ENCODE results near the gene TMEM44.
A peak's percentile ranks its signal among the peaks of the same experiment; 100 is the strongest.

TMEM44 gene
- 0.91 to 5.3 (median 3.5) reads per million in 9 experiments for total RNA-seq

DNA sequence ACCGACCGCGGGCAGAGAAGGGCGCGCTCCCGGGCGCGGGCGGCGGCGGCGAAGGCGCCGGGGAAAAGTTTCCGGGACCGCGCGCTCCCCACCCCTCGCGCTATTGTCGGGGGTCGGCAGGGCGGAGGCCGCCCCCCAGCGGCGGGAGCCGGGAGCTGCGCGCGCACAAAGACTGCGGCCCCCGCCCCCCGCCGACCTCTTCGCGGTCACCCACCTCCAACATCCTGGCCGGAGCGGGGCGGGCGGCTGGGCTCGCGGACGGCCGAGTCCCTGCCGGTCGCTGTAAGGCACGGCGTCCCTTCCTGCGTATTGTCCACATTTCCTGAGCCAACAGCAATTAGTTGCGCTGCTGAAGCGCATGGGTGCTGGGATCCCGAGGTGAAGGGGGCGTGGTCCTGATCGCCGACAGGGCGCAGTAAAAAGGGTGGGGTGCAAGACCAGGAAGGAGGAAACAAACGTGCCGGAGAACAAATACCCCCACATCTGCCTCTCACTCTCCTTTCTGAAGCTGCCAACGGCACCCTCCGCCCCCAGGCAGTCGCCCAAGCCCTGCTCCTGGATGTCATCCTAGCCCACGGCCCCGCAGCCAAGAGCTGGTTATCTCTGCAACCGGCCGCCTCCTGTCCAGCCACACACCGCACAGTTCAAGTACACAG lies at the start of gene TMEM44:
Gene TMEM44, minus strand, starts transcription at position 71 of the 656 bp plus-strand sequence. CDS start 204 bp downstream, outside the sequence.
- H3K4me1 Mint-ChIP-seq (ENCODE audit: low read depth in 2 of 2) = peaks cover 0 to 5% of the 10 kb centered on the region in 2 donors
- no peaks in the 10 kb centered on the region for H3K27me3 Mint-ChIP-seq
- DNase-seq (peak; percentile 35 to 52 (median 42)), ATAC-seq (replicated peaks) (peak; percentile 72)
- H3K36me3 Mint-ChIP-seq (ENCODE audit: insufficient read depth) = peaks cover 9% of the 10 kb centered on the region
- H3K27ac Mint-ChIP-seq = peak within 1 kb of the TSS; percentile 56 to 83
- no peaks in the 10 kb centered on the region for H3K9me3 Mint-ChIP-seq
- peak within 1 kb of the TSS; percentile 83 to 87 for H3K4me3 Mint-ChIP-seq

- Mint-ChIP-seq H3K36me3 (ENCODE audit: insufficient read depth) (peaks cover 23% of the 10 kb centered on the region), H3K9me3 (no peaks in the 10 kb centered on the region), H3K27me3 (peaks cover 5 to 6% of the 10 kb centered on the region in 2 donors), H3K27ac (peak overlapping the region in 1 of 2 donors; percentile 81), H3K4me1 (ENCODE audit: low read depth in 2 of 2) (peaks cover 21 to 25% of the 10 kb centered on the region in 2 donors), H3K4me3 (no peak overlapping the region)
- DNase-seq = peak; percentile 58 to 71 (median 63)
- ATAC-seq (replicated peaks) = peak; percentile 62
These were observed 49.6 kb upstream of the TMEM44 start for GRCh38 chr3:194682694-194683310.

DNA sequence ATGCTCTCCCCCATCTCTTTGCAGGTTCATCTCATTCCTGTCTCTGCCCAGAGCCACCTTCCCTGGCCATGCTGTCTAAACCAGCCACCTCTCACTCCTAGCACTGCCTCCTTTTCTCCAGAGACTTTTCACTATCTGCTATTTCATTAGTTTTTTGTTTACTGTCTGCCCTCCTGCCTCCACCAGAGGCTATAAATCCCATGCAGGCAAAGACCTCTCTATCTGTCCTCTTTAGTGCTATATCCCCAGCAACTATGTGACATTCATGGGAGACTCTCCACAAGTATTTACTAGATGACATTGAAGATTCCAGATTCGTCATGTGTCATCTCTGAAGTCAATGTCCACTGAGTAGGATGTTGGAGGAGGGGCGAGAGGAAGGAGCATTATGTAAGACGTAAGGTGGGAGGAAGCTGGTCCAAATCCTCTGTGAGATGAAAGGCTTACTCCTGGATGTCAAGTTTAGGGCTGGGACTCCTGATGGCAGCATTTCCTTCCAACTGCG lies 49.0 kb upstream of the TMEM44 start:
- H3K27ac Mint-ChIP-seq = peak overlapping the region in 1 of 2 donors; percentile 81
- peaks cover 18 to 22% of the 10 kb centered on the region in 2 donors for H3K4me1 Mint-ChIP-seq (ENCODE audit: low read depth in 2 of 2)
- no peak for ATAC-seq (replicated peaks)
- peaks cover 5 to 6% of the 10 kb centered on the region in 2 donors for H3K27me3 Mint-ChIP-seq
- H3K4me3 Mint-ChIP-seq = no peak overlapping the region
- H3K36me3 Mint-ChIP-seq (ENCODE audit: insufficient read depth) = peaks cover 20% of the 10 kb centered on the region
- no peaks in the 10 kb centered on the region for H3K9me3 Mint-ChIP-seq
- no peak for DNase-seq

- Mint-ChIP-seq H3K27me3 (peaks cover 6 to 9% of the 10 kb centered on the region in 2 donors), H3K4me3 (no peak overlapping the region), H3K36me3 (ENCODE audit: insufficient read depth) (peaks cover 9% of the 10 kb centered on the region), H3K27ac (no peak overlapping the region), H3K4me1 (ENCODE audit: low read depth in 2 of 2) (peaks cover 14 to 17% of the 10 kb centered on the region in 2 donors), H3K9me3 (no peaks in the 10 kb centered on the region)
- ATAC-seq (replicated peaks) = no peak
- DNase-seq = no peak
These were observed 47.8 kb upstream of the TMEM44 start for GRCh38 chr3:194680888-194681615.

DNA sequence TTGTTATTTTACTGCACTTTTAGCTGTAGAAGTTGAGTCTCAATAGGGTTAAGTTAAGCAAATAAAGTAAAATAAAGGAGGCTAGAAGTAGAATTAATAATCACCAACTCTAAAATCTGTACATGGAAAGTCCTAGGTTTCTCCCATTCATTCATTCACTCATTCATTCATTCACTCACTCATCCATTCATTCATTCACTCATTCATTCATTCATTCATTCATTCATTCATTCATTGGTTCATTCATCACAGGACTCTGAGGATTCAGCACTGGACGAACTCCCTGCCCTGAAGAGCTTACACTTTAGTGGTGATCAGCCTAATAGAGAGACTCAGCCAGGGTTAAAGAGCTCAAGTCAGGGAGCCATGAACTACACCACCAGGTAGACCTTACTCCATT lies 43.3 kb upstream of the TMEM44 start:
- H3K4me1 Mint-ChIP-seq (ENCODE audit: low read depth in 2 of 2) = peaks cover 8 to 10% of the 10 kb centered on the region in 2 donors
- H3K36me3 Mint-ChIP-seq (ENCODE audit: insufficient read depth) = peaks cover 7% of the 10 kb centered on the region
- H3K4me3 Mint-ChIP-seq = no peak overlapping the region
- peaks cover 4 to 15% of the 10 kb centered on the region in 2 donors for H3K27me3 Mint-ChIP-seq
- H3K27ac Mint-ChIP-seq = no peak overlapping the region
- ATAC-seq (replicated peaks) = no peak
- H3K9me3 Mint-ChIP-seq = no peaks in the 10 kb centered on the region
- no peak for DNase-seq

- ATAC-seq (replicated peaks) (no peak), DNase-seq (no peak)
- no peak overlapping the region for H3K27ac Mint-ChIP-seq
- H3K36me3 Mint-ChIP-seq (ENCODE audit: insufficient read depth) = peaks cover 7% of the 10 kb centered on the region
- H3K9me3 Mint-ChIP-seq = no peaks in the 10 kb centered on the region
- no peak overlapping the region for H3K4me3 Mint-ChIP-seq
- H3K4me1 Mint-ChIP-seq (ENCODE audit: low read depth in 2 of 2) = peaks cover 12 to 14% of the 10 kb centered on the region in 2 donors
- peaks cover 4 to 15% of the 10 kb centered on the region in 2 donors for H3K27me3 Mint-ChIP-seq
These were observed 42.5 kb upstream of the TMEM44 start for GRCh38 chr3:194675680-194676079.

- Mint-ChIP-seq H3K36me3 (ENCODE audit: insufficient read depth) (peaks cover 9% of the 10 kb centered on the region), H3K4me1 (ENCODE audit: low read depth in 2 of 2) (peaks cover 12 to 18% of the 10 kb centered on the region in 2 donors), H3K4me3 (no peak overlapping the region), H3K27me3 (peaks cover 4 to 15% of the 10 kb centered on the region in 2 donors), H3K27ac (peak overlapping the region in 1 of 2 donors; percentile 18), H3K9me3 (no peaks in the 10 kb centered on the region)
- ATAC-seq (replicated peaks) (no peak), DNase-seq (no peak)
These were observed 41.9 kb upstream of the TMEM44 start for GRCh38 chr3:194675081-194675640.

DNA sequence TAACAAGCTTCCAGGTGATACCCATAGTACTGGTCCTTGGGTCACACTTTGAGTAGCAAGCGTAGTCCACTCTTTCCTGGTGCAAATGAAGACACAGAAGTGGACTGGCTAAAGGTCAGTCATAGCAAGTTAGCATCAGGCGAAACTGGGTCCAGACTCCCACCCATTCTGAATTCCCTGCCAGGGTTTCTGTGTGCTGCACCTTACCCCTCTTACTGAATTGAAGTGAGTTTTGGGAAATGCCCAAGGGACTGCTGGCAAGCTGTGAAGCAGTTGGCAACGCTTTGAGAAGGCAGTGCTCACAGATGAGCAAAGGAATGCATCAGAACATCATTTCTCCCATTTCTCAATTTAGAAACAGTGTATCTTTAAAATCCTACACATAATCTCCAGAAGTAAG lies 40.5 kb upstream of the TMEM44 start:
- H3K4me3 Mint-ChIP-seq = no peak overlapping the region
- H3K4me1 Mint-ChIP-seq (ENCODE audit: low read depth in 2 of 2) = peaks cover 17 to 23% of the 10 kb centered on the region in 2 donors
- H3K36me3 Mint-ChIP-seq (ENCODE audit: insufficient read depth) = peaks cover 15% of the 10 kb centered on the region
- peaks cover 4 to 9% of the 10 kb centered on the region in 2 donors for H3K27me3 Mint-ChIP-seq
- no peak for DNase-seq
- no peak for ATAC-seq (replicated peaks)
- H3K9me3 Mint-ChIP-seq = no peaks in the 10 kb centered on the region
- no peak overlapping the region for H3K27ac Mint-ChIP-seq

DNA sequence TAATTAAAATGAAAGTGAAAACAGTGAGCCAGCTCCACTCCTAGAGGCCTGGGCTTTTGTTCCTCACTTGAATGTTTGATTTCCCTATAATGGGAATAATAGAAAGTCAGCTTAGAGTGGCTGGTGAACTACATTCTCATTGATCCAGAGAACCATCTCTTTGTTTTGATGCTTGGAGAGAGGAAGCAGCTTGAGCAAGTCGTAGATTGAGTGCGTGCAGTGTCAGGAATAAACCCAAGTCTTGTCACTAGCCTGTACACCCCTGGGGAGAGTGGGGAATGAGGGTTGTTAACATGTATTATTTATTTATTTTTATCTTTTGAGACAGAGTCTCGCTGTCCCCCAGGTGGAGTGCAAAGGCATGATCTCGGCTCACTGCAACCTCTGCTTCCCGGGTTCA lies 39.7 kb upstream of the TMEM44 start:
- peaks cover 21 to 28% of the 10 kb centered on the region in 2 donors for H3K4me1 Mint-ChIP-seq (ENCODE audit: low read depth in 2 of 2)
- peaks cover 4 to 9% of the 10 kb centered on the region in 2 donors for H3K27me3 Mint-ChIP-seq
- H3K36me3 Mint-ChIP-seq (ENCODE audit: insufficient read depth) = peaks cover 15% of the 10 kb centered on the region
- H3K9me3 Mint-ChIP-seq = no peaks in the 10 kb centered on the region
- ATAC-seq (replicated peaks) (no peak), DNase-seq (no peak)
- peak overlapping the region; percentile 99 to 100 for H3K4me3 Mint-ChIP-seq
- H3K27ac Mint-ChIP-seq = peak overlapping the region; percentile 99

DNA sequence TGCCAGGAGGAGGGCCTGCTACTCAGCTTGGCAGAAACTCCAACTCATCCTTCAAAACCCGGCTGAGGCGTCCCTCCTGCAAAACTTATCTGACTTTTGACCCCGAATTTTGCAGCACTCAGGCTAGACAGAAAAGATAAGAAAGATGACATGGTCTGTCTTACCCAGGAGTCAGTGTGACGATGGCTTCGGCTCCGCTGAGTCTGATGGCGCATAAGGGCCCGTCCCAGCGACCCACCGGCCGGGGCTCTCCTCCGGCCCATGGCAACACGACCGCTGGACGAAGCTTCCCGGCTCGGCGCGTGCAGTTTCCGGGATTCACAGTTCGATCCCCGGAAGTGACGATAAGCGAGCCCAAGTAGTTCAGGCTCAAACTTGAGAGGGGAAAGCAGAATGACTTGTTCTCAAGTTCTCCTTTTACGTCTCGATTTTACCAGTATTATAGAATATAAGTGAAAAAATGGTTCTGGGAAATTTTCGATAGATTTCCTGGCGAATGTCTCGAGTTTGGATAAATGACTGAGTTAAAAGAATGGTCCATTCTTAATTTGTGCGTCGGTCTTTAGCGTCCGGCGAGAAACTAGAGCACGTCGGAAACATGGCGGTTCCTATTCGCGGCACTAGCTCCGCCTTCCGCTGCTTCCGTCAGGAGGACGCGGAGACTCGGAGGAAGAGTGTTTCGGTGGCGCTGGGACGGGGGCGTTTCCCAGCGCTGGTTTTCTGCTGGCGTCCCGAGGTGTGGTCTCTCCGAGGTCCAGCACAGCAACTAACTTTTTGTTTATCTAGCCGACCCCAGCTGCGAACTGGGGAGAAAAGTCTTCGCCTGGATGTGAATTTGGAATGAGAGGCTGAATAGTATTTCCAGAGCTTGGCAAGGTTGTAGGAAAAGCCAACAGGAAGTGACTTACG lies 38.9 kb upstream of the TMEM44 start, which contains the start of gene LSG1:
Gene LSG1, minus strand, starts transcription at position 292 of the 909 bp plus-strand sequence. Its CDS starts 29 bp downstream, at position 263.
- H3K27me3 Mint-ChIP-seq = peaks cover 4 to 9% of the 10 kb centered on the region in 2 donors
- H3K9me3 Mint-ChIP-seq = no peaks in the 10 kb centered on the region
- H3K27ac Mint-ChIP-seq = peak within 1 kb of the TSS; percentile 99
- peak; percentile 94 for ATAC-seq (replicated peaks)
- H3K36me3 Mint-ChIP-seq (ENCODE audit: insufficient read depth) = peaks cover 15% of the 10 kb centered on the region
- peak within 1 kb of the TSS; percentile 99 to 100 for H3K4me3 Mint-ChIP-seq
- peaks cover 21 to 32% of the 10 kb centered on the region in 2 donors for H3K4me1 Mint-ChIP-seq (ENCODE audit: low read depth in 2 of 2)
- peak; percentile 87 to 89 (median 87) for DNase-seq

GRCh38 chr3:194671511-194671899 lies 38.3 kb upstream of the TMEM44 start:
- Mint-ChIP-seq H3K4me3 (peak overlapping the region; percentile 99 to 100), H3K36me3 (ENCODE audit: insufficient read depth) (peaks cover 15% of the 10 kb centered on the region), H3K27me3 (peaks cover 1 to 9% of the 10 kb centered on the region in 2 donors), H3K27ac (peak overlapping the region; percentile 99), H3K9me3 (no peaks in the 10 kb centered on the region), H3K4me1 (ENCODE audit: low read depth in 2 of 2) (peaks cover 21 to 33% of the 10 kb centered on the region in 2 donors)
- DNase-seq = peak; percentile 25 to 41 (median 31)
- ATAC-seq (replicated peaks) = peak; percentile 30

DNA sequence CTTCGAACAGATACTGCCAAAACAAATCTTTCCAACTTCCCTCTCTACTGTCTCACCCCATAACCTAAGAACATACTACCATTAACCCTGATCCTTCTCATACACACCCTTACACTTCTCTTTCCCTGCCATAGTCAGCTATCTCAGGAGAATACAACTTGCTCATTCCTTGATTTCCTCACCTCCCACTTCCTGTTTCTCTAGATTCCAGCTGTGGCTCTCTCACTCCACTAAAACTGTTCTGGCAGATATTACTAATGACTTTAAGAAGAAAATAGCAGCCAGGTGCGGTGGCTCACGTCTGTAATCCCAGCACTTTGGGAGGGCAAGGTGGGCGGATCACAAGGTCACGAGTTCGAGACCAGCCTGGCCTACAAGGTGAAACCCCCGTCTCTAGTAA lies 34.1 kb upstream of the TMEM44 start:
- peaks cover 54% of the 10 kb centered on the region for H3K36me3 Mint-ChIP-seq (ENCODE audit: insufficient read depth)
- H3K27ac Mint-ChIP-seq = peak overlapping the region in 1 of 2 donors; percentile 38
- no peak for ATAC-seq (replicated peaks)
- no peaks in the 10 kb centered on the region for H3K27me3 Mint-ChIP-seq
- no peaks in the 10 kb centered on the region for H3K9me3 Mint-ChIP-seq
- no peak overlapping the region for H3K4me3 Mint-ChIP-seq
- no peak for DNase-seq
- H3K4me1 Mint-ChIP-seq (ENCODE audit: low read depth in 2 of 2) = peaks cover 17 to 30% of the 10 kb centered on the region in 2 donors
